NCI-H526 treated with DMSO at 0.1 percent for 48 hours (cell line): Measurements from ENCODE around the gene WDR81.
"Not testable (repeated sequence)": the region's sequence is repeated elsewhere in the genome, so short reads cannot be mapped to it uniquely, and the experiment has no call there.

Experiments used
- DNase-seq: peaks from one replicate; lab custom pipeline; 2025; lab: John Stamatoyannopoulos, UW

The WDR81 gene

DNA sequence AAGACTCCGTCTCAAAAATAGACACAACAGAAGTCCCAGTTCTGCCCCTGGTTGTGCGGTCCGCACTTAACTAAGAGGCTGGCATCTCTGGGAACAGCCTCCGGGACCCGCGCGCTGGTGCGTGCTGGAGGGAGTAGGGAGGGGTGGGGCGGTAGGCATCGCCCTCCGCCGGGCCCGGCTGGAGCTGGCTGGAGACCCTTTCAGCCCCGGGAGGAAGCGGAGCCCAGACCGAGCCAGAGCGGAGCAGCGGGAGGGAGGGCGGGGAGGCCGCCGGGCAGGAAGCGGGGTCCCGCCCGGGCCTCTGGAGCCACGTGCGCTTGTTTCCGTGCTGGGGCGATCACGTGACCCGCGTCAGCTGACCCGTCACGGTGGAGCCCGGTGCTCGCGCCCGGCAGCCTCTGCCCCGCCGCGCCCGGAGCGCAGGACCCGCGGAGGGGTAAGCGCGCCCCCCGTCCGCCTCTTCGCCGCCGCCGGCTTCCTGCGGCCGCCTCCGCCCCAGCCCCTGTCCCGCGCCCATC is at the start of gene WDR81:
Gene WDR81, plus strand, starts transcription at position 354 of the 518 bp plus-strand sequence. CDS start 256 bp downstream, outside the sequence.
- no peak for DNase-seq

DNA sequence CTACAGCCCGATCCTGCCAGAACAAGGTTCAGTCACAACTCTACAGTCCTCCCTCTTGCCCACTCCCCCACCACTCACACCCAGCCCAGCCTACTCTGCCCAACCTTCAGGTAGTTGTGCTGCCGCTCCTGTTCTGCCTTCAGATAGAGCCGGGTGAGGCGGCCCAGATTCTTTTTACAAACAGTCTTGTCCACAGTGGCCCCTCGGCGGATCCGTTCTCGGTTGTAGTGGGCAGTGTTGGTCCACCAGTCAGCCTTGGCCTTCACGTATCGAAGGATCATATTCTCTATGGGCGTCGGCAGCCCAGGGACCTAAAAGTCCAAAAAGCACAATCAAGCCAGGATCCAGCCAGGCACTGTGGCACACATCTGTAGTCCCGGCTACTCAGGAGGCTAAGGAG is 48.1 kb upstream of the WDR81 start:
- no peak for DNase-seq

GRCh38 chr17:1683459-1683858 is 41.0 kb upstream of the WDR81 start:
- DNase-seq, result no peak

- peak; percentile 86 for DNase-seq
Observed at GRCh38 chr17:1684378-1685189, 39.9 kb upstream of the WDR81 start, which contains the start of gene PRPF8. Gene PRPF8, minus strand, starts transcription at chr17:1684867. Its CDS starts 296 bp downstream, at chr17:1684571.

GRCh38 chr17:1686086-1686485 is 38.4 kb upstream of the WDR81 start:
- DNase-seq, result no peak

- DNase-seq, result not testable (repeated sequence)
Observed at GRCh38 chr17:1688405-1688804, 36.1 kb upstream of the WDR81 start.

DNA sequence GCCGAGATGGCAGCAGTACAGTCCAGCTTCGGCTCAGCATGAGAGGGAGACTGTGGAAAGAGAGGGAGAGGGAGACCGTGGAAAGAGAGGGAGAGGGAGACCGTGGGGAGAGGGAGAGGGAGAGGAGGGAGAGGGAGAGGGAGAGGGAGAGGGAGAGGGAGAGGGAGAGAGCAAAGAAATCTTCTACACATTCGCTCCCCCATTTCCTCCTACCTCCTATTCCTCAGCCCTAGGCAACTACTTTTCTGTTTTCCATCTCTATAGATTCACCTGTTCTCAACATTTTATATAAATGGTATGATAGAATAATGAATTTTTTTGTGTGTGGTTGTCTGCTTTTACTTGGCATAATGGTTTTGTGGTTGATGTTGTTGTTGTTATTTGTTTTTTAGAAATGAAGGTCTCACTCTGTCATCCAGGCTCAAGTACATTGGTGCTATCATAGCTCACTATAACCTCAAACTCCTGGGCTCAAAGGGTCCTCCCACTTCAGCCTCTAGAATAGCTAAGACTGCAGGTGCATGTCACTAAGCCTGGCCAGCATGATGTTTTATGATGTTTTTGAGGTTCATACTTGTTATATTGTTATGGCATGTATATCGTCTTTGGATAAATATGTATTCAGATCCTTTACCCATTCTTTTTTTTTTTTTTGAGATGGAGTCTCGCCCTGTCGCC is 33.8 kb upstream of the WDR81 start:
- DNase-seq, result no peak

DNA sequence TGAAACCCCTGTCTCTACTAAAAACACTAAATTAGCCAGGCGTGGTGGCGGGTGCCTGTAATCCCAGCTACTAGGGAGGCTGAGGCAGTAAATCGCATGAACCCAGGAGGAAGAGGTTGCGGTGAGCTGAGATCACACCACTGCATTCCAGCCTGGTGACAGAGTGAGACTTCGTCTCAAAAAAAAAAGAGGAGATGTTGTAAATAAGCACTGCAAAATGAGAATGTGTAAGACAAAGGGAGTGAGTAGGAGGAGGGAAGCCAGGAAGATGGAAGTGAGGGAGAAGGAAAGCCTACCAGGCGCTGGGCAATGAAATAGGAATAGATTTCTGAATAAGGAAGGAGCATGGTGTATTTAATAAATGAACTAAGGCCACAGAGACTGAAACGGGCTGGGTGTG is 31.2 kb upstream of the WDR81 start:
- DNase-seq, result no peak

GRCh38 chr17:1695365-1695764 is 29.1 kb upstream of the WDR81 start:
- DNase-seq, result no peak

DNA sequence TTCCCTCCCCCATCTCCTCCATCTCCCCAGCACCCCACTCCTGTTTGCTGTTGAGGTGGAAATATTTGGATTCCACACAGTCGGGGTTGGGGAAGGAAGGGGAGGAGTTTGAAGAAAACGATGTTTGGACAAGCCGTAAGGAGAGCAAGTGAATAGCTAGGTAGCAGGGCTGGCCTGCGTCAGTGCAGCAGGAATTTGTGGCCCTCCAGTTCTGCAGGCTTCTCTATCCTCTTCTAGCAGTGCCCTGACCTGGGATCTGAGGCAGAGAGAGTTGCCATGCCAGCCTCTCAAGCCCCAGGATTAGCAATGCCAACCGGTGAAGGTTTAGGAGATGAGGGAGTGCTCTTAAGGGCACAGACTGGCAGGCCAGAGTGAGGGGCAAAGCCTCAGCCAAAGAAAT is 26.8 kb upstream of the WDR81 start:
- DNase-seq, result no peak

DNA sequence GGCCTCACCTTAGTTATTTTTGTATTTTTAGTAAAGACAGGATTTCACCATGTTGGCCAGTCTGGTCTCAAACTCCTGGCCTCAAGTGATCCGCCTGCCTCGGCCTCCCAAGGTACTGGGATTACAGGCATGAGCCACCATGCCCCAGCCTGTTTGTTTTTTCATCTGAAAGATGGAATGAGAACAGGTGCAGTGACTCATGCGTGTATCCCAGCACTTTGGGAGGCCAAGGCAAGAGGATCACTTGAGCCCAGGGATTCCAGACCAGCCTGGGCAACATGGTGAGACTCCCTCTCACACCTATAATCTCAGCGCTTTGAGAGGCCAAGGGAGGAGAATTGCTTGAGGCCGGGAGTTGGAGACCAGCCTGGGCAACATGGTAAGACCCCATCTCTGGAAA is 24.6 kb upstream of the WDR81 start:
- not testable (repeated sequence) for DNase-seq

GRCh38 chr17:1703063-1703462 is 21.4 kb upstream of the WDR81 start:
- DNase-seq, result no peak

DNA sequence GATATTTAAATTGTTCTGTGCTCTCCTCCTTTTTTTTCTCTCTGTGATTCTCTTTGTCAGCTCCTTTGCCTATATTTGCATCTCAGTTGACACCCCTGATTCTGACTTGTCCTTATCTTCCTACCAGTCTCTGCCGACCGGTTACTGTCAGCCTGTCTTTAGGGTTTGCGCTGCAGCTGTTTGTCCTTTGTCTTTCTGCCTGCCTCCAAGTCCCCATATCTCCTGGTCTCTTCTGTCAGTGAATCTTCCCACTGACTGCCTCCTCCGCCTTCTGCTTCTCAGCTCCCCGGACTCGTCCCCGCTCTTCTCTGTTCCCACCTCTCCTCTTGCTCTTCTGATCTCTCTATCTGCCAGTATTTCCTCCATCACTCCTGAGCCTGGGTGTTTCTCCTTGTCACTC is 19.5 kb upstream of the WDR81 start:
- DNase-seq, result peak; percentile 73

DNA sequence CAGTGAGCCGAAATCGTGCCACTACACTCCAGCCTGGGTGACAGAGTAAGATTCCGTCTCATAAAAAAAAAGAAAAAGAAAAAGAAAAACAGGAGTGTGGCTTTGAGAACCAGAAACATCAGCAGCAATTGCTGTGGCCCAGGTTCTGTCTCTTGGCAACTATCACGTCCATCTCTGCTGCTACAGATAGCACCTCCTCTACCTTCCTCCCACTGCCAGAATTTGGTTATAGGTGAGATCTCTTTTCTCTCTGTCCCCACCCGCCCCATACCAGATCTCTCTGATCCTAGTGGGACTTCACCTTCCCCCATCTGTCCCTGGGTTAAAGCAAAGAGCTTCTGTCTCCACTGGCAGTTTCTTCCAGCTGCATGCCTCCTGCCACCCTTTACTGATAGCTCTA is 17.4 kb upstream of the WDR81 start:
- DNase-seq, result peak; percentile 68

DNA sequence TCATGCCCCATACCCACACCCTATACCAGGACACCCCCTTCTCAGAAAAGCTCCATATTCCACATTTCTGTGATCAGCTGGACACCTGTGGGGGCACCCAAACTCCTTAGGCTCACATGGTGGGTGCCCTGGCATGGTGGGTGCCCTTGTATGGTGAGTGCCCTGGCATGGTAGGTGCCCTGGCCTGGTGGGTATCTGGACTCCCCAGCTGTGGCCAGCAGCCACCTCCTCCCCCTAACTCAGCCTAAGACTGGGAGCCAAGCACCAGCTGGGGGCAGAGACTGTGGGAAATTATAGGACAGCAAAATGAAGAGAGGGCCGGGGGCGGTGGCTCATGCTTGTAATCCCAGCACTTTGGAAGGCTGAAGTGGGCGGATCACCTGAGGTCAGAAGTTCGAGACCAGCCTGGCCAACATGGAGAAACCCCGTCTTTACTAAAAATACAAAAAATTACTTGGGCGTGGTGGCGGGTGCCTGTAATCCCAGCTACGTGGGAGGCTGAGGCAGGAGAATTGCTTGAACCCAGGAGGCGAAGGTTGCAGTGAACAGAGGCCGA is 15.6 kb upstream of the WDR81 start:
- DNase-seq, result not testable (repeated sequence)

DNA sequence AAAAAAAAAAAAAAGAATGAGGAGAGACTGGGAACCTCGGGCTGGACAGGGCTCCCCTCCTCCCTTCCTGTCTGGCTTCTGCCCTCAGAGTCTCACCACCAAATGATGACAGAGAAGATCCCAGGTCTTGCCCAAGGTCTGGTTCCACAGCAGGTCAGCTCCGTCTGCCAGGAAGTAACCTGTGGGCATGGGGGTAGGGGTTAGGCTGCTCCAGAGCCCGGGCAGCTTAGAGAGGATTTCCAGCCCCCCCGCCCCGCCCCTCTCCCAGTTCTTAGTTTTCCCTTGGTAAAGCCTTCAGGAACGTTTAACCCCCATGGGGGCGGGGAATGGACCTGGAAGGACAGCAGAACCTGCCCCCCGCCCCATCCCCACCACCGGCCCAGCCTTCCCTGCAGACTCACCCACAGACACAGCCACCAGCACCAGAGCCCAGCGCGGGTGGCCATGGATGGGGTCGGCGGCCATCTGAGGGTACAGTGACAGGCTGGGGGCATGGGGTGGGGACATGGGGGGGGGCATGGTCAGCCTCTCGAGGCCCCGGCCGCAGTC is 15.0 kb upstream of the WDR81 start:
- no peak for DNase-seq

GRCh38 chr17:1709971-1710806 is 14.3 kb upstream of the WDR81 start, which contains the start of gene TLCD2:
Gene TLCD2, minus strand, starts transcription at chr17:1710377. Its CDS starts 135 bp downstream, at chr17:1710242.
- no peak for DNase-seq

- DNase-seq, result no peak
Observed at GRCh38 chr17:1710807-1711553, 13.5 kb upstream of the WDR81 start.

GRCh38 chr17:1711804-1712203 is 12.7 kb upstream of the WDR81 start:
- DNase-seq, result no peak

- DNase-seq, result no peak
Observed at GRCh38 chr17:1712271-1712670, 12.2 kb upstream of the WDR81 start.
